Measurements from ENCODE around the gene ABHD10.

GRCh38 chr3:112035241-112035640 lies 56.4 kb downstream of the ABHD10 start:
- TF ChIP-seq, protein P1, sequence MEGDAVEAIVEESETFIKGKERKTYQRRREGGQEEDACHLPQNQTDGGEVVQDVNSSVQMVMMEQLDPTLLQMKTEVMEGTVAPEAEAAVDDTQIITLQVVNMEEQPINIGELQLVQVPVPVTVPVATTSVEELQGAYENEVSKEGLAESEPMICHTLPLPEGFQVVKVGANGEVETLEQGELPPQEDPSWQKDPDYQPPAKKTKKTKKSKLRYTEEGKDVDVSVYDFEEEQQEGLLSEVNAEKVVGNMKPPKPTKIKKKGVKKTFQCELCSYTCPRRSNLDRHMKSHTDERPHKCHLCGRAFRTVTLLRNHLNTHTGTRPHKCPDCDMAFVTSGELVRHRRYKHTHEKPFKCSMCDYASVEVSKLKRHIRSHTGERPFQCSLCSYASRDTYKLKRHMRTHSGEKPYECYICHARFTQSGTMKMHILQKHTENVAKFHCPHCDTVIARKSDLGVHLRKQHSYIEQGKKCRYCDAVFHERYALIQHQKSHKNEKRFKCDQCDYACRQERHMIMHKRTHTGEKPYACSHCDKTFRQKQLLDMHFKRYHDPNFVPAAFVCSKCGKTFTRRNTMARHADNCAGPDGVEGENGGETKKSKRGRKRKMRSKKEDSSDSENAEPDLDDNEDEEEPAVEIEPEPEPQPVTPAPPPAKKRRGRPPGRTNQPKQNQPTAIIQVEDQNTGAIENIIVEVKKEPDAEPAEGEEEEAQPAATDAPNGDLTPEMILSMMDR (IDR thresholded peaks at IDR 0.05), result no peak
- TF ChIP-seq POLR2A (IDR thresholded peaks at IDR 0.05) (no peak), EP300 (IDR thresholded peaks at IDR 0.05) (no peak)

Measured in upper lobe of left lung (tissue), 4 donors.